ENCODE results near the gene CCDC68.

The CCDC68 gene

GRCh38 chr18:54961016-54961423 lies 1.8 kb upstream of the CCDC68 start:
- DNase-seq (ENCODE audit: low read depth in 1 of 2, low spot score in 1 of 2) = no peak

GRCh38 chr18:54960197-54960596 lies 936 bp upstream of the CCDC68 start:
- DNase-seq (ENCODE audit: low read depth in 1 of 2, low spot score in 1 of 2) = no peak

- no peak for DNase-seq (ENCODE audit: low read depth in 1 of 2, low spot score in 1 of 2)
Measured at GRCh38 chr18:54957996-54958395, 1.3 kb downstream of the CCDC68 start.

- no peak for DNase-seq (ENCODE audit: low read depth in 1 of 2, low spot score in 1 of 2)
Measured at GRCh38 chr18:54957296-54957832, 1.9 kb downstream of the CCDC68 start.

- DNase-seq (ENCODE audit: low read depth in 1 of 2, low spot score in 1 of 2) = no peak
Measured at GRCh38 chr18:54956506-54956905, 2.8 kb downstream of the CCDC68 start.

- no peak for DNase-seq (ENCODE audit: low read depth in 1 of 2, low spot score in 1 of 2)
Measured at GRCh38 chr18:54952026-54952425, 7.2 kb downstream of the CCDC68 start.

- DNase-seq (ENCODE audit: low read depth in 1 of 2, low spot score in 1 of 2) = no peak
Measured at GRCh38 chr18:54950221-54950620, 9.0 kb downstream of the CCDC68 start.

- no peak for DNase-seq (ENCODE audit: low read depth in 1 of 2, low spot score in 1 of 2)
Measured at GRCh38 chr18:54949588-54949987, 9.7 kb downstream of the CCDC68 start.

- no peak for DNase-seq (ENCODE audit: low read depth in 1 of 2, low spot score in 1 of 2)
Measured at GRCh38 chr18:54948350-54948837, 10.9 kb downstream of the CCDC68 start.

- no peak for DNase-seq (ENCODE audit: low read depth in 1 of 2, low spot score in 1 of 2)
Measured at GRCh38 chr18:54947091-54947490, 12.2 kb downstream of the CCDC68 start.

GRCh38 chr18:54946149-54946581 lies 13.1 kb downstream of the CCDC68 start:
- no peak for DNase-seq (ENCODE audit: low read depth in 1 of 2, low spot score in 1 of 2)

- DNase-seq (ENCODE audit: low read depth in 1 of 2, low spot score in 1 of 2) = no peak
Measured at GRCh38 chr18:54945576-54946125, 13.6 kb downstream of the CCDC68 start.

- no peak for DNase-seq (ENCODE audit: low read depth in 1 of 2, low spot score in 1 of 2)
Measured at GRCh38 chr18:54942569-54942968, 16.7 kb downstream of the CCDC68 start.

GRCh38 chr18:54942144-54942543 lies 17.1 kb downstream of the CCDC68 start:
- DNase-seq (ENCODE audit: low read depth in 1 of 2, low spot score in 1 of 2) = no peak

GRCh38 chr18:54939361-54939917 lies 19.8 kb downstream of the CCDC68 start:
- DNase-seq (ENCODE audit: low read depth in 1 of 2, low spot score in 1 of 2) = no peak

GRCh38 chr18:54938506-54938905 lies 20.8 kb downstream of the CCDC68 start:
- no peak for DNase-seq (ENCODE audit: low read depth in 1 of 2, low spot score in 1 of 2)

GRCh38 chr18:54932472-54932871 lies 26.8 kb downstream of the CCDC68 start:
- no peak for DNase-seq (ENCODE audit: low read depth in 1 of 2, low spot score in 1 of 2)

- no peak for DNase-seq (ENCODE audit: low read depth in 1 of 2, low spot score in 1 of 2)
Measured at GRCh38 chr18:54931152-54931551, 28.1 kb downstream of the CCDC68 start.

- no peak for DNase-seq (ENCODE audit: low read depth in 1 of 2, low spot score in 1 of 2)
Measured at GRCh38 chr18:54928236-54928635, 31.0 kb downstream of the CCDC68 start.

GRCh38 chr18:54926593-54927325 lies 32.5 kb downstream of the CCDC68 start:
- no peak for DNase-seq (ENCODE audit: low read depth in 1 of 2, low spot score in 1 of 2)

GRCh38 chr18:54924948-54925347 lies 34.3 kb downstream of the CCDC68 start:
- no peak for DNase-seq (ENCODE audit: low read depth in 1 of 2, low spot score in 1 of 2)

GRCh38 chr18:54923339-54923956 lies 35.8 kb downstream of the CCDC68 start:
- DNase-seq (ENCODE audit: low read depth in 1 of 2, low spot score in 1 of 2) = no peak
